Measurements from ENCODE around the gene INAVA. TPM values are rescaled to one million over a fixed set of nuclear protein-coding genes. Genes with fewer than 3 reads are reported as not detected.

The INAVA gene
- total and polyA plus RNA-seq, 2 of the 13 experiments (the other 11 are each of a cell fraction or from before 2014, with no cell fraction given): 6.0 to 13.5 TPM

- H3K27me3 ChIP-seq (ENCODE audit: control insufficient read depth in 1 of 2, insufficient read depth in 2 of 2, low read length in 2 of 2): no peaks in the 10 kb centered on the region
- WGBS (ENCODE audit: low lambda C conversion rate): 90% methylated on average over 2 of the region's 2 CpGs
- intact Hi-C loops (cut with micrococcal nuclease; ENCODE audit: unreplicated experiment) (no loop called here), in situ Hi-C loops (cut with HindIII; ENCODE audit: extremely low pct_ligation_motif_present, low pct_unique_long_range_greater_than_20kb) (no loop called here)
- FAIRE-seq: no peak
- H3K4me2 ChIP-seq (ENCODE audit: low read depth, low read length): peak overlapping the region; percentile 94
- no peaks in the 10 kb centered on the region for H3K79me2 ChIP-seq (ENCODE audit: insufficient read depth, low read length)
- H3K36me3 ChIP-seq (replicated peaks in 1 of 2; ENCODE audit: control insufficient read depth in 1 of 2, insufficient read depth in 2 of 2, low read length in 2 of 2): no peaks in the 10 kb centered on the region
- no peak for ATAC-seq
- no peak overlapping the region for H3K9ac ChIP-seq (ENCODE audit: insufficient read depth, low read depth, low read length)
- ChIA-PET CTCF (ENCODE audit: low intra/inter-chr PET ratio, low total read pairs) (no interaction called here), POLR2A (interaction anchor here (2.9 kb wide), 1 partner anchor 10 kb away, joined by 40 read pairs; no protein-coding TSS in a partner anchor)
- no peak overlapping the region for H3K4me3 ChIP-seq (replicated peaks in 1 of 3; ENCODE audit: insufficient read depth in 1 of 3, low read depth in 2 of 3, low read length in 3 of 3)
- peaks cover 46% of the 10 kb centered on the region for H3K4me1 ChIP-seq (ENCODE audit: insufficient read depth, low read length)
- BruUV-seq (replicated peaks): no TSS peak
- H3K9me3 ChIP-seq (ENCODE audit: low read length): no peaks in the 10 kb centered on the region
- no peak overlapping the region for H2AFZ ChIP-seq (ENCODE audit: low read length)
- no peak for TF ChIP-seq RNF2 (conservative IDR thresholded peaks at IDR 0.05; ENCODE audit: low read depth)
- no peak for TF ChIP-seq ZNF816 (CRISPR knock-in tag; IDR thresholded peaks at IDR 0.05; ENCODE audit: borderline replicate concordance)
- TF ChIP-seq, protein P1, sequence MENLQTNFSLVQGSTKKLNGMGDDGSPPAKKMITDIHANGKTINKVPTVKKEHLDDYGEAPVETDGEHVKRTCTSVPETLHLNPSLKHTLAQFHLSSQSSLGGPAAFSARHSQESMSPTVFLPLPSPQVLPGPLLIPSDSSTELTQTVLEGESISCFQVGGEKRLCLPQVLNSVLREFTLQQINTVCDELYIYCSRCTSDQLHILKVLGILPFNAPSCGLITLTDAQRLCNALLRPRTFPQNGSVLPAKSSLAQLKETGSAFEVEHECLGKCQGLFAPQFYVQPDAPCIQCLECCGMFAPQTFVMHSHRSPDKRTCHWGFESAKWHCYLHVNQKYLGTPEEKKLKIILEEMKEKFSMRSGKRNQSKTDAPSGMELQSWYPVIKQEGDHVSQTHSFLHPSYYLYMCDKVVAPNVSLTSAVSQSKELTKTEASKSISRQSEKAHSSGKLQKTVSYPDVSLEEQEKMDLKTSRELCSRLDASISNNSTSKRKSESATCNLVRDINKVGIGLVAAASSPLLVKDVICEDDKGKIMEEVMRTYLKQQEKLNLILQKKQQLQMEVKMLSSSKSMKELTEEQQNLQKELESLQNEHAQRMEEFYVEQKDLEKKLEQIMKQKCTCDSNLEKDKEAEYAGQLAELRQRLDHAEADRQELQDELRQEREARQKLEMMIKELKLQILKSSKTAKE (CRISPR knock-in tag; IDR thresholded peaks at IDR 0.05; ENCODE audit: borderline replicate concordance): no peak
- no peak for TF ChIP-seq ZNF747 (CRISPR knock-in tag; IDR thresholded peaks at IDR 0.05; ENCODE audit: borderline replicate concordance)
- TF ChIP-seq SP2 (CRISPR knock-in tag; IDR thresholded peaks at IDR 0.05): no peak
- TF ChIP-seq, protein P2, sequence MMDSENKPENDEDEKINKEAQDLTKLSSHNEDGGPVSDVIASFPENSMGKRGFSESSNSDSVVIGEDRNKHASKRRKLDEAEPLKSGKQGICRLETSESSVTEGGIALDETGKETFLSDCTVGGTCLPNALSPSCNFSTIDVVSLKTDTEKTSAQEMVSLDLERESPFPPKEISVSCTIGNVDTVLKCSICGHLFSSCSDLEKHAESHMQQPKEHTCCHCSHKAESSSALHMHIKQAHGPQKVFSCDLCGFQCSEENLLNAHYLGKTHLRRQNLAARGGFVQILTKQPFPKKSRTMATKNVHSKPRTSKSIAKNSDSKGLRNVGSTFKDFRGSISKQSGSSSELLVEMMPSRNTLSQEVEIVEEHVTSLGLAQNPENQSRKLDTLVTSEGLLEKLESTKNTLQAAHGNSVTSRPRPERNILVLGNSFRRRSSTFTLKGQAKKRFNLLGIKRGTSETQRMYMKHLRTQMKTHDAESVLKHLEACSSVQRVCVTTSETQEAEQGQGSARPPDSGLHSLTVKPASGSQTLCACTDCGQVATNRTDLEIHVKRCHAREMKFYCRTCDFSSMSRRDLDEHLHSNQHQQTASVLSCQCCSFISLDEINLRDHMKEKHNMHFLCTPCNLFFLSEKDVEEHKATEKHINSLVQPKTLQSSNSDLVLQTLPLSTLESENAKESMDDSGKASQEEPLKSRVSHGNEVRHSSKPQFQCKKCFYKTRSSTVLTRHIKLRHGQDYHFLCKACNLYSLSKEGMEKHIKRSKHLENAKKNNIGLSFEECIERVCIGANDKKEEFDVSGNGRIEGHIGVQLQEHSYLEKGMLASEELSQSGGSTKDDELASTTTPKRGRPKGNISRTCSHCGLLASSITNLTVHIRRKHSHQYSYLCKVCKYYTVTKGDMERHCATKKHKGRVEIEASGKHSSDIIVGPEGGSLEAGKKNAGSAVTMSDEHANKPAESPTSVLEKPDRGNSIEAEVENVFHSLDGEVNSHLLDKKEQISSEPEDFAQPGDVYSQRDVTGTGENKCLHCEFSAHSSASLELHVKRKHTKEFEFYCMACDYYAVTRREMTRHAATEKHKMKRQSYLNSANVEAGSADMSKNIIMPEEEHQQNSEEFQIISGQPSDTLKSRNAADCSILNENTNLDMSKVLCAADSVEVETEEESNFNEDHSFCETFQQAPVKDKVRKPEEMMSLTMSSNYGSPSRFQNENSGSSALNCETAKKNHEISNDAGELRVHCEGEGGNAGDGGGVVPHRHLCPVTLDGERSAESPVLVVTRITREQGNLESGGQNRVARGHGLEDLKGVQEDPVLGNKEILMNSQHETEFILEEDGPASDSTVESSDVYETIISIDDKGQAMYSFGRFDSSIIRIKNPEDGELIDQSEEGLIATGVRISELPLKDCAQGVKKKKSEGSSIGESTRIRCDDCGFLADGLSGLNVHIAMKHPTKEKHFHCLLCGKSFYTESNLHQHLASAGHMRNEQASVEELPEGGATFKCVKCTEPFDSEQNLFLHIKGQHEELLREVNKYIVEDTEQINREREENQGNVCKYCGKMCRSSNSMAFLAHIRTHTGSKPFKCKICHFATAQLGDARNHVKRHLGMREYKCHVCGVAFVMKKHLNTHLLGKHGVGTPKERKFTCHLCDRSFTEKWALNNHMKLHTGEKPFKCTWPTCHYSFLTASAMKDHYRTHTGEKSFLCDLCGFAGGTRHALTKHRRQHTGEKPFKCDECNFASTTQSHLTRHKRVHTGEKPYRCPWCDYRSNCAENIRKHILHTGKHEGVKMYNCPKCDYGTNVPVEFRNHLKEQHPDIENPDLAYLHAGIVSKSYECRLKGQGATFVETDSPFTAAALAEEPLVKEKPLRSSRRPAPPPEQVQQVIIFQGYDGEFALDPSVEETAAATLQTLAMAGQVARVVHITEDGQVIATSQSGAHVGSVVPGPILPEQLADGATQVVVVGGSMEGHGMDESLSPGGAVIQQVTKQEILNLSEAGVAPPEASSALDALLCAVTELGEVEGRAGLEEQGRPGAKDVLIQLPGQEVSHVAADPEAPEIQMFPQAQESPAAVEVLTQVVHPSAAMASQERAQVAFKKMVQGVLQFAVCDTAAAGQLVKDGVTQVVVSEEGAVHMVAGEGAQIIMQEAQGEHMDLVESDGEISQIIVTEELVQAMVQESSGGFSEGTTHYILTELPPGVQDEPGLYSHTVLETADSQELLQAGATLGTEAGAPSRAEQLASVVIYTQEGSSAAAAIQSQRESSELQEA (CRISPR knock-in tag; IDR thresholded peaks at IDR 0.05; ENCODE audit: not compliant biosample characterization): no peak
- TF ChIP-seq, protein P3, sequence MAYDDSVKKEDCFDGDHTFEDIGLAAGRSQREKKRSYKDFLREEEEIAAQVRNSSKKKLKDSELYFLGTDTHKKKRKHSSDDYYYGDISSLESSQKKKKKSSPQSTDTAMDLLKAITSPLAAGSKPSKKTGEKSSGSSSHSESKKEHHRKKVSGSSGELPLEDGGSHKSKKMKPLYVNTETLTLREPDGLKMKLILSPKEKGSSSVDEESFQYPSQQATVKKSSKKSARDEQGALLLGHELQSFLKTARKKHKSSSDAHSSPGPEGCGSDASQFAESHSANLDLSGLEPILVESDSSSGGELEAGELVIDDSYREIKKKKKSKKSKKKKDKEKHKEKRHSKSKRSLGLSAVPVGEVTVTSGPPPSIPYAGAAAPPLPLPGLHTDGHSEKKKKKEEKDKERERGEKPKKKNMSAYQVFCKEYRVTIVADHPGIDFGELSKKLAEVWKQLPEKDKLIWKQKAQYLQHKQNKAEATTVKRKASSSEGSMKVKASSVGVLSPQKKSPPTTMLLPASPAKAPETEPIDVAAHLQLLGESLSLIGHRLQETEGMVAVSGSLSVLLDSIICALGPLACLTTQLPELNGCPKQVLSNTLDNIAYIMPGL (CRISPR knock-in tag; IDR thresholded peaks at IDR 0.05; ENCODE audit: borderline replicate concordance in 1 of 2, low read depth in 1 of 2): no peak
- no peak for TF ChIP-seq MEIS1 (CRISPR knock-in tag; IDR thresholded peaks at IDR 0.05; ENCODE audit: borderline replicate concordance)
- TF ChIP-seq NFIB (CRISPR knock-in tag; IDR thresholded peaks at IDR 0.05; ENCODE audit: borderline replicate concordance): no peak
- no peak for TF ChIP-seq RCOR2 (CRISPR knock-in tag; IDR thresholded peaks at IDR 0.05)
- no peak for TF ChIP-seq KDM5A (IDR thresholded peaks at IDR 0.05; ENCODE audit: borderline replicate concordance, low read length)
- TF ChIP-seq ZNF674 (CRISPR knock-in tag; IDR thresholded peaks at IDR 0.05; ENCODE audit: low read depth): no peak
- DNase-seq (ENCODE audit: low spot score): no peak
- no peak overlapping the region for H3K27ac ChIP-seq (ENCODE audit: extremely low read length, insufficient read depth, low read length)
- no peaks in the 10 kb centered on the region for H4K20me1 ChIP-seq (ENCODE audit: insufficient read depth, low read length)
These were observed 8.1 kb upstream of the INAVA start for GRCh38 chr1:200886594-200886993.
